SK-N-MC (cell line): ENCODE results near the gene SULF2.

ENCODE experiments used
- EZH2 ChIP-seq: fragments of 200-600 bp; sonication (generic); IDR thresholded peaks from one replicate; pipeline ENCODE4 v1.6.1; 2017; ENCODE audit warnings: antibody characterized with exemption
- POLR2AphosphoS5 ChIP-seq: IDR thresholded peaks from 2 replicates; pipeline ENCODE4 v1.6.1; 2012; ENCODE audit warnings: mild to moderate bottlenecking, low read depth, low read length, borderline replicate concordance

- TF ChIP-seq EZH2, result no peak
- TF ChIP-seq POLR2AphosphoS5, result no peak
Observed at GRCh38 chr20:47815866-47816265, 30.6 kb upstream of the SULF2 start.
